UCSD-AML1 (cell line): ENCODE measurements around the gene AP3S1.
"Not testable (repeated sequence)": the region's sequence is repeated elsewhere in the genome, so short reads cannot be mapped to it uniquely, and the experiment has no call there.

Experiments
- DNase-seq: peaks from one replicate; lab custom pipeline; 2025; ENCODE audit not compliant: unreplicated experiment; lab: John Stamatoyannopoulos, UW

The AP3S1 gene

GRCh38 chr5:115824983-115825382 is 16.8 kb upstream of the AP3S1 start:
- DNase-seq, result not testable (repeated sequence)

DNA sequence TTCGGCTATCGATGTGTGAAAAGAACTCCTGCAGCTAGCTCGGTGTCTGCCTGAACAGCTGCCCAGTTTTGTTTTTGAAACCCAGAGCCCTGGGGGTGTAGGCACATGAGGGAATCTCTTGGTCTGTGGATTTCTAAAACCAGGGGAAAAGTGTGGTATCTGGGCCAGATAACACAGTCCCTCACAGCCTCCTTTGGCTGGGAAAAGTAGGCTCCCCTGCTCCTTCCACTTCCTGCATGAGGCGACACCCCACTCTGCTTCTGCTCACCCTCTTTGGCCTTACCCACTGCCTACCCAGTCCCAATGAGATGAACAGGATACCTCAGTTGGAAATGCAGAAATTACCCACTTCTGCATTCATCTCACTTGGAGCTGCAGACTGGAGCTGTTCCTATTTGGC is 15.8 kb upstream of the AP3S1 start:
- no peak for DNase-seq

GRCh38 chr5:115829913-115830312 is 11.8 kb upstream of the AP3S1 start:
- DNase-seq, result no peak

DNA sequence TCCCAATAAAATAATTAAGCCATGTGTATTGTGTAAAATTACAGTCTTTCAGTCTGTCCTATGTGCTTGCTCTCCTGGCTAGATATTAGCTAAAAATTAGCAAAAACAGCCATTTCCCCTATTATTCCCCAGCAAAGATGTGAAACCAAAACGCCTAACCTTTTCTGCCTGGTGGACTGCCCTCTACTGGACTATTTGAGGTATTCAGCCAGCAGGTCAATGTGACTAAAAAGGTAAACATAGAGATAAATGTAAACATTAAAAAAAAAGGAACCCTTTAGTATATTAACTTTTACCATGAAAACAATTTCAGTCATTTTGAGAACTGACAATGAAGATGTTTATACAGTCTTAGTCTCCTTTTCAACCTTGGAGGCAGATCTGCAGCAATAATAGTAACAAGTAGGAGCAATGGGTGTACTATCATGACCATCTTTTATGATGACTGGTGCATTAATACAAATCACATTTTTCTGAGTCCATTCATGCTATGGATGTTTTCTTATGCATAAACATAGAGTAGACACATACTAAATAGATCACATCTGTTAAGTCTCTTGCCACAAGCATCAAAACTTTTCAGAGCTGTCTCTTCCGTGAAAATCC is 10.5 kb upstream of the AP3S1 start:
- no peak for DNase-seq

DNA sequence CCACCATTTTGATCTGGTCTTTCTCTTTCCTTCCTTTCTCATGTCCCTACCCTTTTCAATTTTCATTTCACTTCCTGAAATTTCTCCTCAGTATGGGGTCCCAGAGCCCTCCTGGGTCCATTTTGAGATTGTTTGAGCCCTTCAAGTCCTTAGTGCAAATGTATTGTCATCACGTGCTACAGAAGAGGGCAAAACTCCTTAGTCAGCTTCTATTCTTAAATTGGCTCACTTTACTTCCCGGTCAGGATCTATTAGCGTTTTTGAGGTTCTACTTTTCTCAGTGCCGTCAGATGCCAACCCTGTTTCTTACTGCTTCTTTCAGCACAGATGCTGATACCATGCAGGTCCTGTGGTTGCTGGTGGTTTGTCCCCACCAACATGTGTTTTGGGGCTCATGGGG is 6.3 kb upstream of the AP3S1 start:
- DNase-seq, result no peak

DNA sequence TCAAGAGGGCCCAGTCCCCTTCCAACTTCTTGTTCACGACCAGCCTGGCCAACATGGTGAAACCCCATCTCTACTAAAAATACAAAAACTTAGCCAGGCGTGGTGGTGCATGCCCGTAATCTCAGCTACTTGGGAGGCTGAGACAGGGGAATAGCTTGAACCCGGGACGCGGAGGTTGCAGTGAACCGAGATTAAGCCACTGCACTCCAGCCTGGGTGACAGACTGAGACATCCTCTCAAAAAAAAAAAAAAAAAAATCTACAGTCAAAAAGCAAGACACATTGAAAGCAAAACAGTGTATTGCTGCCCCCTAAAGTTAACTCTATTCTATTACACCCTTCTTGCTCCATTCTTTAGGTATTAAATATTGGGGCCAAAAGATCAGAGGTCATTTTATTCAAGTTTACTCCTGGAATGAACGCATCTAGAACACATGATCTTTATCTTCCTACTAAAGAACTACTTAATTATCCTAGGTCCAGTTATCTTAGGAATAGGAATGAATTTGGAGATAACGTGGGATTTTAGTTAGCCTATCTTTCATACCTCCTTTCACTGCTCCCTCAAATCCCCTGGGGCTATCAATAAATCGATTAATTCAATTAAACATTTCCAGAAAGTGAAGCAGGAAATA is 2.7 kb upstream of the AP3S1 start:
- DNase-seq, result no peak

DNA sequence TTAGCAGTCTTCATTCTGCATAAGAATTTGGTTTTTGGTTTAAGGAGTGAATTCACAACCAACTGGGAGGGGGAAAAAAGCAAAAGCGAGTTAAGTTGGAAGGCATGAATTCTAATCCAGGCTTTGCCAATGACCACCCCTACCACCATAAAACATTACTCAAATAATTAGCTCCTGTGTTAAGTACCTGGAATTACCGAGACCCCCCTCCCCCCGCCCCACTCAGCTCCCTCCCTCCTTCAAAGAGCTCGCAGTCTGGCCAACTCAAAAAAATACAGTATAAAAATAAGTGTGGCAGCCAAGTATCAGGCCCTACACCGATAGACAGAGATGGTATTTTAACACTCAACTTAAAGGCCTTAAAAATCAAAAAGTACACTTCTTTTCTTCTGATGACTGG is 862 bp upstream of the AP3S1 start:
- DNase-seq, result no peak

DNA sequence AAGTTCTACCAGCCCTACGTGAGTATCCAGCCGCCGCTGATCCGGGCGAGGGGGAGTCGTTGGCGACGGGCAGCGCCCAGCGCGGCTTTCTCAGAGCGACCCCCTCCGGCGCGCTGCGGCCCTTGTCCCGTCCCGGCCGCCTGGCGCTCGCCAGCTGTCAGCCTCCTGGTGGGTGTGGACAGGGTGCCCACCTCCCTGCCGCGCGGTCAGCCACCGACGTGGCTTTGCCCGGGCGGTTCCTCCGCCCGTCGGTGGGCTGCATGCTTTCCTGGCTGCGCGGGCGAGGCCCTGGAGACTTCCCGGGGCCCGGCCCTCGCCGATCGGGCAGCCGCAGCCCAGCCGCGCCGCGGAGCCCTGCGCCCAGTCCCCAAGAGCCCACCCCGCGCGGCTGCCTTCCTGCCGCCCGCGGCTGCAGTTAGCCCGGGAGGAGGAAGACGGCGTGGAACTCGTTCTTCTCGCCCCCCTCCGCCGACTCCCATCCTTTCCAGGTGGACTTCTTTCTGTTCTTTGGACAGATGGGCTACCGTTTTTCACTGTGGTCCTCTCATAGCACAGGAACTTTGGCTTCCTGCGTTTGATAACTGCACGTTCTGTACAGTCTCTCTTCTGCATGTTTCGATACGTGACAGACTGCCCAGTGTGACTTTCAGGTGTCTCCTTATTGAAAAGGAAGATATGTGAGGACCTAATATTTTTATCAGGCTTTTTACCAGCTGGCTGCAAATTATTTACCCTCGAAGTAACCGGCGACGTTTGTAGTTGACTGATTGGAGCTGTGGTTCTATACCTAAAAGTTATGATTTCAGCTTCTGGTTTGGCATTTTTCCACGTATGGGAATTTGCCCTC is 577 bp downstream of the AP3S1 start:
- DNase-seq, result peak; percentile 90

DNA sequence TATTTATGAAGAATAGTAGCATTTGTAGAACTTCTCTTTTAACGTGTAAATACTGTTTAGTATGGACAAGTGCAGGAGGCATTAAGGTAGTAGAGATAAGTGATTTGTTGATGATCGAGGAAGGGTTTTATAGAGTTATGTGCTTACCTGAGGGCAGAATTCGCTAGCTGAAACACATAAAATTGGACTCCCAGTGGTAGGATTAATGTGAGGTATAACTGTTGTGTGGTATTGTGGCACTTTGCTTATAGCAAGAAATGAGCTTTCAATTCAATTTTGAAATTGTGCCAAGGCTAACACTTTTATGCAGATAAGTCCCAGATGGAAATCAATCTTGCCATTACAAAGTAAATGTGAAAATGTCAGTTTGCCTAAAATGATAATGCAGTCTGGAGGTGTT is 1.2 kb downstream of the AP3S1 start:
- DNase-seq, result no peak

GRCh38 chr5:115843444-115844130 is 1.9 kb downstream of the AP3S1 start:
- no peak for DNase-seq

GRCh38 chr5:115844321-115844817 is 2.6 kb downstream of the AP3S1 start:
- no peak for DNase-seq

- DNase-seq, result no peak
Observed at GRCh38 chr5:115847290-115847689, 5.6 kb downstream of the AP3S1 start.

GRCh38 chr5:115849258-115849798 is 7.6 kb downstream of the AP3S1 start:
- no peak for DNase-seq

DNA sequence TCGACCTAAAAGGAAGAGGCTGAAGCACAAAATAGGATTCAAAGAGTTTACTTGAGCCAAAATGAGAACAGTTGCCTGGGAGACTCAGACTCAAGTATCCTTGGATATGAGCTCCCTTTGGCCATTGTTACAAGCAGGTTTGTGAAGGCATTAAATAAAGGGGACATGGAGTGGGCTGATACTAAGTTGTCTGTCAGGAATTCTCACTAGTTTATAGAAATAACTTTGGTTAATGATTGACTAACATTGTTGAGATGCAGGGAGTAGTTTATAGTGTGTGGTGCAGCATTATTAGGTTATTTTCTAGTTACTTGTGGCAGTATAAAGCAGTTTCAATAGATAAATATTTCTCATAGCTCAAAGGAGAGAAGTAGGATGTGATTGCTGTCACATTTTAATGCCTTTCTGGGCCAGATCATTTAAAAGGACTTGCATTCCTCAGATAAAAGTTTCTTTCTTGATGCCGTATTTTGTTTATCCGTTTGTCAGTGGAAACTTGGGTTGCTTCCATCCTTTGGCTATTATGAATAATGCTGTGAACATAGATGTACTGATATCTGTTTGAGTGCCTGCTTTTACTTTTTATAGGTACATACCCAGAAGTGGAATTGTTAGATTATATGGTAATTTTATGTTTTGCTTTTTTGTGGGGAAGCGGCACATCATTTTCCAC is 9.1 kb downstream of the AP3S1 start:
- no peak for DNase-seq

DNA sequence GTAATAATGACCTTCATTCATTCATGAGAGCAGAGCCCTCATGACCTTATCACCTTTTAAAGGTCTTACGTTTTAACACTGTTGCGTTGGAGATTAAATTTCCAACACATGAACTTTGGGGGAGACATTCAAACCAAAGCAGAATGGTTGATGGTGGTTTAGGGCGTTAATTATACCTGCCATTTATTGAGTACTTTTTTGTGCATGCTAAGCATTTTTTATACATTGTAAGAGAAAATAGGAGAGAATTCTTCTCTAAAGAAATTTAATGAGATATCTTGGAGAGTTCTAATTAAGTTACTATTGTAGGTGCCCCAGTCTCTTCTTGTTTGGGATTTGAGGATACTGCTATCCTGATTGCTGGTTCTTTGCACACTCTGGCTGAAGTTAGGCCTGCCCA is 12.4 kb downstream of the AP3S1 start:
- no peak for DNase-seq

- no peak for DNase-seq
Observed at GRCh38 chr5:115855959-115856358, 14.2 kb downstream of the AP3S1 start.

- DNase-seq, result no peak
Observed at GRCh38 chr5:115857057-115857479, 15.3 kb downstream of the AP3S1 start.

DNA sequence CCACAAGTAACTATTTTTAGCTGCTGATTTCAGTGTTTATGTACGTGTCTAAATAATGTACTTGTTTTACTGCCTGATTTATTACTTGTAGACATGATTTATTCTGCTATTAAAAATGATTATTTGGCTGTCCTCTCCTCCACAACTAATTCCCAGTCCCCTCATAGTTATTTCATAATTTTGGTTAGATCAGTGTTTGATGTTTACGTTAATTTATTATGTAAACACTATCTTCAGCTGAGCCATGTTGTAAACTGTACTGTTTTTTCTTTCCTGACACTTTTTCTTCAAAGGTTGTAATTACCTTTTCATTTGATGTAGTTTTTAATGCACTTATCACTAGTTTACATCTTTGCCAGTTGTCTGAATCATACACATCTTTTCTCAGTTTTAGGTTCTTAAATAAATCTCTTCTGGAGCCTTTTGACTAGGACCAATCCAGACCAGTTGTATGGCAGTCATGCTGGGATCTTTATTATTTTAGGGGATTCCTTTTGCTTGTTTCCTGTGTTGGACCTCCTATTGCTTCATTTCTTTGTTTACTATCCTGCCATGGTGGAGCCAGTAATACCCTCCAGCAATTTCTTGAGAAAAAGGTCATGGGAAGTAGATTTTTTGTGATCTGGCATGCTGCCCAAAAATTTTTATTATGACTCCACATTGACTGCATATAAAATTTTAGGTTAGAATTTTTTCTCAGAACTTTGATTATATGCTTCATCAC is 16.1 kb downstream of the AP3S1 start:
- DNase-seq, result no peak

GRCh38 chr5:115858396-115858795 is 16.7 kb downstream of the AP3S1 start:
- no peak for DNase-seq

- DNase-seq, result no peak
Observed at GRCh38 chr5:115859378-115859777, 17.6 kb downstream of the AP3S1 start.
